Ammon's horn (tissue), 1 donor: ENCODE measurements around the gene HARS1.
A peak's percentile ranks its signal among the peaks of the same experiment; 100 is the strongest.
"Not testable (repeated sequence)": the region's sequence is repeated elsewhere in the genome, so short reads cannot be mapped to it uniquely, and the experiment has no call there.

ENCODE experiments used
- DNase-seq: peaks from one replicate; pipeline ENCODE4 v3.0.0-alpha.2; 2016; ENCODE audit warnings: low spot score

The HARS1 gene

GRCh38 chr5:140690941-140691924, at the start of gene HARS1, which contains the start of gene HARS2:
Gene HARS1, minus strand, starts transcription at chr5:140691370. Its CDS starts 66 bp downstream, at chr5:140691304.
Gene HARS2, plus strand, starts transcription at chr5:140691455. Its CDS starts 194 bp downstream, at chr5:140691649.
- peak; percentile 93 for DNase-seq

GRCh38 chr5:140737486-140737885, 46.3 kb upstream of the HARS1 start:
- DNase-seq, result no peak

- DNase-seq, result no peak
Observed at GRCh38 chr5:140734354-140734753, 43.2 kb upstream of the HARS1 start.

- no peak for DNase-seq
Observed at GRCh38 chr5:140733098-140733497, 41.9 kb upstream of the HARS1 start.

- DNase-seq, result no peak
Observed at GRCh38 chr5:140725799-140726471, 34.8 kb upstream of the HARS1 start.

GRCh38 chr5:140721395-140721794, 30.2 kb upstream of the HARS1 start:
- DNase-seq, result not testable (repeated sequence)

- DNase-seq, result not testable (repeated sequence)
Observed at GRCh38 chr5:140720738-140721137, 29.6 kb upstream of the HARS1 start.

- no peak for DNase-seq
Observed at GRCh38 chr5:140718266-140718592, 27.1 kb upstream of the HARS1 start.

- DNase-seq, result not testable (repeated sequence)
Observed at GRCh38 chr5:140716238-140716637, 25.1 kb upstream of the HARS1 start.

- DNase-seq, result no peak
Observed at GRCh38 chr5:140713562-140714094, 22.5 kb upstream of the HARS1 start.

GRCh38 chr5:140711794-140712193, 20.6 kb upstream of the HARS1 start:
- DNase-seq, result no peak

GRCh38 chr5:140710899-140711552, 19.9 kb upstream of the HARS1 start:
- peak; percentile 67 for DNase-seq

GRCh38 chr5:140708787-140709186, 17.6 kb upstream of the HARS1 start:
- not testable (repeated sequence) for DNase-seq

GRCh38 chr5:140707812-140708211, 16.6 kb upstream of the HARS1 start:
- DNase-seq, result no peak

GRCh38 chr5:140700177-140701144, 9.3 kb upstream of the HARS1 start, which contains the start of gene ZMAT2:
Gene ZMAT2, plus strand, starts transcription at chr5:140700447. Its CDS starts 14 bp downstream, at chr5:140700461.
- peak; percentile 99 for DNase-seq

GRCh38 chr5:140696891-140697492, 5.8 kb upstream of the HARS1 start:
- no peak for DNase-seq

- no peak for DNase-seq
Observed at GRCh38 chr5:140694276-140694675, 3.1 kb upstream of the HARS1 start.

GRCh38 chr5:140690376-140690932, 716 bp downstream of the HARS1 start:
- DNase-seq, result no peak

- no peak for DNase-seq
Observed at GRCh38 chr5:140678993-140679392, 12.2 kb downstream of the HARS1 start.

GRCh38 chr5:140677947-140678346, 13.2 kb downstream of the HARS1 start:
- no peak for DNase-seq
